ENCODE measurements around the gene ELFN1.

The ELFN1 gene

GRCh38 chr7:1642291-1642731 lies 27.8 kb upstream of the ELFN1 start:
- WGBS (ENCODE audit: insufficient coverage) = 63% methylated on average over 6 of the region's 14 CpGs
- peaks cover 0 to 10% (median 0%) of the 10 kb centered on the region in 5 experiments for H3K27me3 ChIP-seq (replicated peaks in 2 of 5; ENCODE audit: control insufficient read depth in 4 of 5, insufficient read depth in 5 of 5, low read length in 4 of 5)
- CTCF ChIA-PET = no interaction called here

GRCh38 chr7:1643270-1644092 lies 26.6 kb upstream of the ELFN1 start:
- POLR2A ChIA-PET = no interaction called here

More at GRCh38 chr7:1642291-1642731, 27.8 kb upstream of the ELFN1 start:
- H3K27ac ChIP-seq (ENCODE audit: insufficient read depth in 1 of 2, low read depth in 1 of 2, low read length in 2 of 2, poor library complexity in 1 of 2, severe bottlenecking in 2 of 2) = no peak overlapping the region
- peaks cover 0 to 11% (median 6%) of the 10 kb centered on the region in 5 experiments for H3K9me3 ChIP-seq (ENCODE audit: control extremely low read depth in 1 of 5, control insufficient read depth in 4 of 5, insufficient read depth in 2 of 5, low read depth in 1 of 5, low read length in 4 of 5)
- POLR2A ChIA-PET = no interaction called here
- H3K4me3 ChIP-seq (ENCODE audit: control insufficient read depth in 1 of 7, extremely low read depth in 1 of 7, insufficient read depth in 4 of 7, low read depth in 2 of 7, low read length in 6 of 7) = no peak overlapping the region
- peaks cover 0 to 2% (median 0%) of the 10 kb centered on the region in 4 experiments for H3K4me1 ChIP-seq (ENCODE audit: control extremely low read depth in 1 of 4, control insufficient read depth in 4 of 4, insufficient read depth in 4 of 4, low read length in 3 of 4)
- H3K36me3 ChIP-seq (ENCODE audit: control insufficient read depth in 4 of 4, insufficient read depth in 4 of 4, low read length in 3 of 4) = no peaks in the 10 kb centered on the region
- no peak for DNase-seq

GRCh38 chr7:1644341-1645070 lies 25.6 kb upstream of the ELFN1 start:
- 97% methylated on average over 20 of the region's 23 CpGs for WGBS (ENCODE audit: insufficient coverage)
- no peaks in the 10 kb centered on the region for H3K36me3 ChIP-seq (ENCODE audit: control insufficient read depth in 4 of 4, insufficient read depth in 4 of 4, low read length in 3 of 4)
- CTCF ChIA-PET = no interaction called here
- POLR2A ChIA-PET = no interaction called here
- no peaks in the 10 kb centered on the region for H3K9me3 ChIP-seq (ENCODE audit: control extremely low read depth in 1 of 5, control insufficient read depth in 4 of 5, insufficient read depth in 2 of 5, low read depth in 1 of 5, low read length in 4 of 5)
- no peak overlapping the region for H3K4me3 ChIP-seq (ENCODE audit: control insufficient read depth in 1 of 7, extremely low read depth in 1 of 7, insufficient read depth in 4 of 7, low read depth in 2 of 7, low read length in 6 of 7)
- peaks cover 0 to 2% (median 0%) of the 10 kb centered on the region in 4 experiments for H3K4me1 ChIP-seq (ENCODE audit: control extremely low read depth in 1 of 4, control insufficient read depth in 4 of 4, insufficient read depth in 4 of 4, low read length in 3 of 4)
- H3K27me3 ChIP-seq (replicated peaks in 2 of 5; ENCODE audit: control insufficient read depth in 4 of 5, insufficient read depth in 5 of 5, low read length in 4 of 5) = peaks cover 0 to 23% (median 3%) of the 10 kb centered on the region in 5 experiments
- no peak overlapping the region for H3K27ac ChIP-seq (ENCODE audit: insufficient read depth in 1 of 2, low read depth in 1 of 2, low read length in 2 of 2, poor library complexity in 1 of 2, severe bottlenecking in 2 of 2)
- no peak for DNase-seq

More at GRCh38 chr7:1643270-1644092, 26.6 kb upstream of the ELFN1 start:
- Histone ChIP-seq H3K4me3 (ENCODE audit: control insufficient read depth in 1 of 7, extremely low read depth in 1 of 7, insufficient read depth in 4 of 7, low read depth in 2 of 7, low read length in 6 of 7) (no peak overlapping the region), H3K4me1 (ENCODE audit: control extremely low read depth in 1 of 4, control insufficient read depth in 4 of 4, insufficient read depth in 4 of 4, low read length in 3 of 4) (peaks cover 0 to 2% (median 0%) of the 10 kb centered on the region in 4 experiments), H3K36me3 (ENCODE audit: control insufficient read depth in 4 of 4, insufficient read depth in 4 of 4, low read length in 3 of 4) (no peaks in the 10 kb centered on the region), H3K27me3 (replicated peaks in 2 of 5; ENCODE audit: control insufficient read depth in 4 of 5, insufficient read depth in 5 of 5, low read length in 4 of 5) (peaks cover 0 to 17% (median 3%) of the 10 kb centered on the region in 5 experiments), H3K9me3 (ENCODE audit: control extremely low read depth in 1 of 5, control insufficient read depth in 4 of 5, insufficient read depth in 2 of 5, low read depth in 1 of 5, low read length in 4 of 5) (no peaks in the 10 kb centered on the region), H3K27ac (ENCODE audit: insufficient read depth in 1 of 2, low read depth in 1 of 2, low read length in 2 of 2, poor library complexity in 1 of 2, severe bottlenecking in 2 of 2) (no peak overlapping the region)
- no peak for DNase-seq
- 100% methylated on average over 9 of the region's 11 CpGs for WGBS (ENCODE audit: insufficient coverage)
- CTCF ChIA-PET = no interaction called here

- Histone ChIP-seq H3K36me3 (ENCODE audit: control insufficient read depth in 4 of 4, insufficient read depth in 4 of 4, low read length in 3 of 4) (no peaks in the 10 kb centered on the region), H3K4me1 (ENCODE audit: control extremely low read depth in 1 of 4, control insufficient read depth in 4 of 4, insufficient read depth in 4 of 4, low read length in 3 of 4) (peaks cover 0 to 2% (median 0%) of the 10 kb centered on the region in 4 experiments), H3K9me3 (ENCODE audit: control extremely low read depth in 1 of 5, control insufficient read depth in 4 of 5, insufficient read depth in 2 of 5, low read depth in 1 of 5, low read length in 4 of 5) (no peaks in the 10 kb centered on the region), H3K27me3 (replicated peaks in 2 of 5; ENCODE audit: control insufficient read depth in 4 of 5, insufficient read depth in 5 of 5, low read length in 4 of 5) (peaks cover 0 to 25% (median 3%) of the 10 kb centered on the region in 5 experiments), H3K4me3 (ENCODE audit: control insufficient read depth in 1 of 7, extremely low read depth in 1 of 7, insufficient read depth in 4 of 7, low read depth in 2 of 7, low read length in 6 of 7) (no peak overlapping the region), H3K27ac (ENCODE audit: insufficient read depth in 1 of 2, low read depth in 1 of 2, low read length in 2 of 2, poor library complexity in 1 of 2, severe bottlenecking in 2 of 2) (no peak overlapping the region)
- CTCF ChIA-PET = no interaction called here
- no peak for DNase-seq
- POLR2A ChIA-PET = no interaction called here
- WGBS (ENCODE audit: insufficient coverage) = 92% methylated on average over 11 of the region's 11 CpGs
Measured at GRCh38 chr7:1645071-1645409, 25.0 kb upstream of the ELFN1 start.

GRCh38 chr7:1645476-1645875 lies 24.6 kb upstream of the ELFN1 start:
- DNase-seq = no peak
- Histone ChIP-seq H3K4me3 (ENCODE audit: control insufficient read depth in 1 of 7, extremely low read depth in 1 of 7, insufficient read depth in 4 of 7, low read depth in 2 of 7, low read length in 6 of 7) (no peak overlapping the region), H3K4me1 (ENCODE audit: control extremely low read depth in 1 of 4, control insufficient read depth in 4 of 4, insufficient read depth in 4 of 4, low read length in 3 of 4) (peaks cover 0 to 2% (median 0%) of the 10 kb centered on the region in 4 experiments), H3K9me3 (ENCODE audit: control extremely low read depth in 1 of 5, control insufficient read depth in 4 of 5, insufficient read depth in 2 of 5, low read depth in 1 of 5, low read length in 4 of 5) (no peaks in the 10 kb centered on the region), H3K27me3 (replicated peaks in 2 of 5; ENCODE audit: control insufficient read depth in 4 of 5, insufficient read depth in 5 of 5, low read length in 4 of 5) (peaks cover 0 to 25% (median 3%) of the 10 kb centered on the region in 5 experiments), H3K27ac (ENCODE audit: insufficient read depth in 1 of 2, low read depth in 1 of 2, low read length in 2 of 2, poor library complexity in 1 of 2, severe bottlenecking in 2 of 2) (no peak overlapping the region), H3K36me3 (ENCODE audit: control insufficient read depth in 4 of 4, insufficient read depth in 4 of 4, low read length in 3 of 4) (no peaks in the 10 kb centered on the region)
- WGBS (ENCODE audit: insufficient coverage) = 98% methylated on average over 12 of the region's 13 CpGs
- CTCF ChIA-PET = no interaction called here
- POLR2A ChIA-PET = no interaction called here

GRCh38 chr7:1646391-1646790 lies 23.7 kb upstream of the ELFN1 start:
- peaks cover 0 to 2% (median 0%) of the 10 kb centered on the region in 4 experiments for H3K4me1 ChIP-seq (ENCODE audit: control extremely low read depth in 1 of 4, control insufficient read depth in 4 of 4, insufficient read depth in 4 of 4, low read length in 3 of 4)
- ChIA-PET CTCF (no interaction called here), POLR2A (no interaction called here)
- no peak overlapping the region for H3K27ac ChIP-seq (ENCODE audit: insufficient read depth in 1 of 2, low read depth in 1 of 2, low read length in 2 of 2, poor library complexity in 1 of 2, severe bottlenecking in 2 of 2)
- no peaks in the 10 kb centered on the region for H3K36me3 ChIP-seq (ENCODE audit: control insufficient read depth in 4 of 4, insufficient read depth in 4 of 4, low read length in 3 of 4)
- H3K9me3 ChIP-seq (ENCODE audit: control extremely low read depth in 1 of 5, control insufficient read depth in 4 of 5, insufficient read depth in 2 of 5, low read depth in 1 of 5, low read length in 4 of 5) = no peaks in the 10 kb centered on the region
- peaks cover 0 to 25% (median 3%) of the 10 kb centered on the region in 5 experiments for H3K27me3 ChIP-seq (replicated peaks in 2 of 5; ENCODE audit: control insufficient read depth in 4 of 5, insufficient read depth in 5 of 5, low read length in 4 of 5)
- no peak for DNase-seq
- WGBS (ENCODE audit: insufficient coverage) = 94% methylated on average over 8 of the region's 8 CpGs
- H3K4me3 ChIP-seq (ENCODE audit: control insufficient read depth in 1 of 7, extremely low read depth in 1 of 7, insufficient read depth in 4 of 7, low read depth in 2 of 7, low read length in 6 of 7) = no peak overlapping the region
